Measurements from ENCODE around the gene GDI1.

Gene GDI1

GRCh38 chrX:154478728-154479622, 42.0 kb downstream of the GDI1 start, which contains the start of gene LAGE3 (continued):
- TF ChIP-seq ZNF518A (tag by site-specific recombination; conservative IDR thresholded peaks at IDR 0.05; ENCODE audit: low read depth) (no peak), ZBTB26 (tag by site-specific recombination; optimal IDR thresholded peaks at IDR 0.05) (peak; percentile 85)

- H3K4me3 ChIP-seq (ENCODE audit: low read depth, low read length): no peak overlapping the region
- H3K27ac ChIP-seq (ENCODE audit: extremely low read depth, low read depth, low read length): no peak overlapping the region
- no peaks in the 10 kb centered on the region for H3K9me3 ChIP-seq (ENCODE audit: control insufficient read depth, insufficient read depth, low read depth, low read length)
- H3K4me1 ChIP-seq (ENCODE audit: control insufficient read depth, insufficient read depth, low read length): no peaks in the 10 kb centered on the region; the same call in 1 of the 2 replicates
- no peak for TF ChIP-seq ZNF48 (tag by site-specific recombination; IDR thresholded peaks at IDR 0.05)
- TF ChIP-seq ZNF37A (tag by site-specific recombination; IDR thresholded peaks at IDR 0.05): no peak
- no peak for TF ChIP-seq SP7 (tag by site-specific recombination; IDR thresholded peaks at IDR 0.05)
- TF ChIP-seq ZNF513 (tag by site-specific recombination; IDR thresholded peaks at IDR 0.05): no peak
- no peak for TF ChIP-seq YY1 (tag by site-specific recombination; IDR thresholded peaks at IDR 0.05)
- no peak for TF ChIP-seq ZNF362 (tag by site-specific recombination; IDR thresholded peaks at IDR 0.05)
- TF ChIP-seq TSHZ1 (tag by site-specific recombination; IDR thresholded peaks at IDR 0.05; ENCODE audit: borderline replicate concordance): no peak
- no peak for TF ChIP-seq GFI1B (tag by site-specific recombination; IDR thresholded peaks at IDR 0.05)
- TF ChIP-seq ZNF350 (tag by site-specific recombination; IDR thresholded peaks at IDR 0.05): no peak
- TF ChIP-seq SETDB1 (IDR thresholded peaks at IDR 0.05; ENCODE audit: insufficient read length, low read length): no peak
- TF ChIP-seq ZNF776 (tag by site-specific recombination; IDR thresholded peaks at IDR 0.05; ENCODE audit: borderline replicate concordance): no peak
- no peak for TF ChIP-seq ZNF169 (tag by site-specific recombination; IDR thresholded peaks at IDR 0.05)
- no peak for TF ChIP-seq ZNF580 (tag by site-specific recombination; IDR thresholded peaks at IDR 0.05)
- TF ChIP-seq ZNF121 (tag by site-specific recombination; IDR thresholded peaks at IDR 0.05): no peak
- CTCF ChIA-PET: interaction anchor here (1.6 kb wide), 1 partner anchor 46 kb away, joined by 8 read pairs; no protein-coding TSS in a partner anchor
- POLR2A ChIA-PET: interaction anchor here (1.1 to 2.1 kb wide), 2 partner anchors 9 to 98 kb away, joined by 3 to 8 read pairs; partner anchors contain the start of gene SLC10A3
- H3K36me3 ChIP-seq (ENCODE audit: control insufficient read depth in 2 of 2, insufficient read depth in 1 of 2, low read length in 2 of 2): peaks cover 0 to 27% of the 10 kb centered on the region in 2 experiments; a peak in 1 of 3 replicates
These were observed 44.2 kb downstream of the GDI1 start for GRCh38 chrX:154481195-154481594.

Measured in HEK293 (cell line).